A673 (cell line): ENCODE measurements around the gene FKBP11.

ENCODE experiments used
- EZH2 ChIP-seq: fragments of 200-600 bp; sonication (generic); IDR thresholded peaks from 2 replicates; pipeline ENCODE4 v1.6.1; 2017; ENCODE audit warnings: borderline replicate concordance, low read depth, mild to moderate bottlenecking, mixed read lengths, antibody characterized with exemption, low read length; ENCODE audit not compliant: poor library complexity, severe bottlenecking
- TF ChIP-seq, protein P1 (sequence below): fragments of 300-800, 200-600 bp; sonication (generic); conservative IDR thresholded peaks from 2 replicates; pipeline ENCODE4 v1.5.1; 2017; ENCODE audit warnings: low read depth, mild to moderate bottlenecking, antibody characterized with exemption, low read length, moderate library complexity, mixed read lengths

DNA sequence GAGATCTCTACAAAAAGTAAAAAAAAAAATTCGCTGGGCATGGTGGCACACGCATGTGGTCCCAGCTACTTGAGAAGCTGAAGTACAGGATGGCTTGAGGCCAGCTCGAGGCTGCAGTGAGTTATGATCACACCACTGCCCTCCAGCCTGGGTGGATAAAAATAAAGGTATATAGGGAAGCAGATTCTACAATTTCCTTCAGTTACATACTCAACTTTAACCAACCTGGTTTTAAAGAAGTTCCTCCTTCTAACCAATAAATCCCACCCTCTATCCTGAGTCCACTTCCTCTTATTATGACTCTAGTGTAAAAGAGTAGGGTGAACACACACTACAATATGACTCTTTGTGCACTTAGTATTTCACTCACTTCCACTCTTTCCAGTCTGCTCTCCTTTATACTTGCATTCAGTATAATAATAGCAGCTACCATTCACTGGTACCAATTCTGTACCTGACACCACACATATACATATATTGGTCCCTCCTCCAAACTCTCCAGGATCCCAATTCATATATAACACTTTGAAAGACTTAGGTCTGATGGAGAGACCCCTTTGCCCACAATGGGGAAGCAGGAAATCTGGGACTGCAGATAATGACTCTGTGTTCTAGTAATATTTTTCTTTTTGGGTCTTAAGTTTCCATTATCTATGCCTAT lies 29.7 kb upstream of the FKBP11 start:
- TF ChIP-seq, protein P1, sequence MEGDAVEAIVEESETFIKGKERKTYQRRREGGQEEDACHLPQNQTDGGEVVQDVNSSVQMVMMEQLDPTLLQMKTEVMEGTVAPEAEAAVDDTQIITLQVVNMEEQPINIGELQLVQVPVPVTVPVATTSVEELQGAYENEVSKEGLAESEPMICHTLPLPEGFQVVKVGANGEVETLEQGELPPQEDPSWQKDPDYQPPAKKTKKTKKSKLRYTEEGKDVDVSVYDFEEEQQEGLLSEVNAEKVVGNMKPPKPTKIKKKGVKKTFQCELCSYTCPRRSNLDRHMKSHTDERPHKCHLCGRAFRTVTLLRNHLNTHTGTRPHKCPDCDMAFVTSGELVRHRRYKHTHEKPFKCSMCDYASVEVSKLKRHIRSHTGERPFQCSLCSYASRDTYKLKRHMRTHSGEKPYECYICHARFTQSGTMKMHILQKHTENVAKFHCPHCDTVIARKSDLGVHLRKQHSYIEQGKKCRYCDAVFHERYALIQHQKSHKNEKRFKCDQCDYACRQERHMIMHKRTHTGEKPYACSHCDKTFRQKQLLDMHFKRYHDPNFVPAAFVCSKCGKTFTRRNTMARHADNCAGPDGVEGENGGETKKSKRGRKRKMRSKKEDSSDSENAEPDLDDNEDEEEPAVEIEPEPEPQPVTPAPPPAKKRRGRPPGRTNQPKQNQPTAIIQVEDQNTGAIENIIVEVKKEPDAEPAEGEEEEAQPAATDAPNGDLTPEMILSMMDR: no peak
- TF ChIP-seq EZH2: no peak
